HCT116 (cell line): ENCODE measurements around the gene ZFP1. TPM values are rescaled to one million over a fixed set of nuclear protein-coding genes. Genes with fewer than 3 reads are reported as not detected.

Source experiments
- ATAC-seq: fragments of 200-7000 bp; cut with Tn5 transposase; 2 replicates; pipeline ENCODE4 v1.9.1; 2020; ENCODE audit warnings: mild to moderate bottlenecking, moderate library complexity
- BruUV-seq: library from RNA; stranded (reverse); fragments of 400-500 nt; replicated peaks from 2 replicates; lab custom pipeline; 2021; lab: Mats Ljungman, UMichigan
- CTCF ChIA-PET: fragments of 300-600 bp; sonication (Branson Sonifier 250); formaldehyde crosslinking; loops from one replicate; lab custom pipeline; 2021; ENCODE audit warnings: antibody characterized with exemption; lab: Charles Lee
- POLR2A ChIA-PET: fragments of 300-600, 350-600 bp; sonication (Branson Sonifier 250); formaldehyde crosslinking; loops from one replicate; lab custom pipeline; 2021; ENCODE audit warnings: antibody characterized with exemption; lab: Charles Lee
- RAD21 ChIA-PET, 2 experiments: fragments of 300-600 bp; sonication (Branson Sonifier 250); formaldehyde crosslinking; loops; one replicate each; lab custom pipeline; 2023; ENCODE audit warnings: low total read pairs in 2 of 2; ENCODE audit not compliant: uncharacterized antibody in 2 of 2, unreplicated experiment in 2 of 2, low non-redundant PET in 1 of 2; lab: Charles Lee
- DNase-seq: peaks from one replicate; pipeline ENCODE4 v3.0.0-alpha.2; 2010; ENCODE audit warnings: low read depth, low spot score
- H2AFZ ChIP-seq: fragments of 200-600 bp; shearing (Covaris generic), sonication (generic); 2 replicates; pipeline ENCODE4 v1.6.1; 2017; ENCODE audit warnings: low read depth, mixed run types, mixed read lengths, antibody characterized with exemption, low read length; ENCODE audit not compliant: poor library complexity, severe bottlenecking
- H3K27ac ChIP-seq: 2 replicates; pipeline ENCODE4 v1.5.1; 2012; ENCODE audit warnings: low read depth, low read length
- H3K27me3 ChIP-seq: fragments of 200-600 bp; sonication (generic); 2 replicates; pipeline ENCODE4 v1.6.1; 2016; ENCODE audit warnings: mixed run types, low read length, mixed read lengths; ENCODE audit not compliant: insufficient read depth
- H3K36me3 ChIP-seq, 2 experiments: fragments of 200-500 bp in 1 of 2; fragments of 200-600 bp in 1 of 2; sonication (Bioruptor generic) in 1 of 2; sonication (generic) in 1 of 2; 2 replicates each; pipeline versions ENCODE4 v1.5.1 to v1.6.1; 2014 to 2016; ENCODE audit warnings: low read length in 2 of 2, inconsistent platforms in 1 of 2, mixed read lengths in 1 of 2, mixed run types in 1 of 2; ENCODE audit not compliant: insufficient read depth in 2 of 2, control insufficient read depth in 1 of 2
- H3K4me1 ChIP-seq, 2 experiments: fragments of 200-600 bp in 1 of 2; sonication (generic) in 1 of 2; 2 replicates each; pipeline versions ENCODE4 v1.5.1 to v1.6.1; 2012 to 2017; ENCODE audit warnings: low read length in 2 of 2, inconsistent platforms in 1 of 2, mild to moderate bottlenecking in 1 of 2, mixed read lengths in 1 of 2, mixed run types in 1 of 2, moderate library complexity in 1 of 2; ENCODE audit not compliant: insufficient read depth in 2 of 2, control insufficient read depth in 1 of 2
- H3K4me2 ChIP-seq: fragments of 200-600 bp; sonication (generic); 2 replicates; pipeline ENCODE4 v1.6.1; 2017; ENCODE audit warnings: mixed run types, low read length, mixed read lengths
- H3K4me3 ChIP-seq, 2 experiments: fragments of 200-600 bp in 1 of 2; sonication (generic) in 1 of 2; replicated peaks in 1 of 2; 2 replicates each; pipeline ENCODE4 v1.5.1; 2011 to 2016; ENCODE audit warnings: low read length in 2 of 2, control low read depth in 1 of 2, low read depth in 1 of 2, mild to moderate bottlenecking in 1 of 2, mixed read lengths in 1 of 2, mixed run types in 1 of 2
- H3K79me2 ChIP-seq: fragments of 200-600 bp; sonication (generic); 2 replicates; pipeline ENCODE4 v1.6.1; 2017; ENCODE audit warnings: mild to moderate bottlenecking, mixed run types, low read length, moderate library complexity, mixed read lengths; ENCODE audit not compliant: insufficient read depth
- H3K9ac ChIP-seq: fragments of 200-600 bp; sonication (generic); 2 replicates; pipeline ENCODE4 v1.6.1; 2016; ENCODE audit warnings: low read length, mixed read lengths
- H3K9me2 ChIP-seq: fragments of 200-600 bp; sonication (generic), shearing (Covaris generic); 2 replicates; pipeline ENCODE4 v1.6.1; 2017; ENCODE audit warnings: mixed run types, mild to moderate bottlenecking, moderate library complexity; ENCODE audit not compliant: insufficient read depth
- H3K9me3 ChIP-seq, 2 experiments: fragments of 200-500 bp in 1 of 2; fragments of 200-600 bp in 1 of 2; sonication (Bioruptor generic) in 1 of 2; sonication (generic) in 1 of 2; 2 replicates each; pipeline ENCODE4 v1.6.1; 2014 to 2017; ENCODE audit warnings: low read length in 2 of 2, mixed read lengths in 2 of 2, inconsistent platforms in 1 of 2, low read depth in 1 of 2, mild to moderate bottlenecking in 1 of 2, mixed run types in 1 of 2, moderate library complexity in 1 of 2; ENCODE audit not compliant: control insufficient read depth in 1 of 2, insufficient read depth in 1 of 2
- H4K20me1 ChIP-seq: fragments of 200-600 bp; sonication (generic), shearing (Covaris generic); 2 replicates; pipeline ENCODE4 v1.6.1; 2017; ENCODE audit warnings: mixed run types, mild to moderate bottlenecking, moderate library complexity; ENCODE audit not compliant: insufficient read depth
- ATF3 ChIP-seq: IDR thresholded peaks from 2 replicates; pipeline ENCODE4 v1.6.1; 2012
- CEBPB ChIP-seq: IDR thresholded peaks from 2 replicates; pipeline ENCODE4 v1.6.1; 2012; ENCODE audit warnings: low read depth
- CTCF ChIP-seq, 3 experiments: fragments of 200-600 bp in 1 of 3; sonication (generic) in 1 of 3; IDR thresholded peaks in 2 of 3; conservative IDR thresholded peaks in 1 of 3; 2 replicates each; pipeline ENCODE4 v1.5.1; 2012 to 2017; ENCODE audit warnings: low read depth in 2 of 3, low read length in 2 of 3, antibody characterized with exemption in 1 of 3, borderline replicate concordance in 1 of 3, control low read depth in 1 of 3, mild to moderate bottlenecking in 1 of 3, mixed read lengths in 1 of 3, mixed run types in 1 of 3, moderate library complexity in 1 of 3; ENCODE audit not compliant: insufficient read depth in 1 of 3
- EGR1 ChIP-seq: IDR thresholded peaks from 2 replicates; pipeline ENCODE4 v1.6.1; 2012; ENCODE audit warnings: low read depth
- EZH2 ChIP-seq: fragments of 200-600 bp; sonication (generic); IDR thresholded peaks from 2 replicates; pipeline ENCODE4 v1.6.1; 2017; ENCODE audit warnings: antibody characterized with exemption, mixed run types
- FOSL1 ChIP-seq: IDR thresholded peaks from 2 replicates; pipeline ENCODE4 v1.6.1; 2012; ENCODE audit warnings: low read depth
- JUND ChIP-seq: IDR thresholded peaks from 2 replicates; pipeline ENCODE4 v1.6.1; 2012
- POLR2A ChIP-seq: IDR thresholded peaks from 2 replicates; pipeline ENCODE4 v1.7.0; 2011; ENCODE audit warnings: borderline replicate concordance; ENCODE audit not compliant: insufficient read depth, insufficient read length; ENCODE audit errors: extremely low read depth
- POLR2AphosphoS5 ChIP-seq: IDR thresholded peaks from 2 replicates; pipeline ENCODE4 v1.6.1; 2011; ENCODE audit warnings: mild to moderate bottlenecking, low read depth, low read length, moderate library complexity
- RAD21 ChIP-seq: IDR thresholded peaks from 2 replicates; pipeline ENCODE4 v1.6.1; 2012; ENCODE audit warnings: low read depth, mild to moderate bottlenecking
- SP1 ChIP-seq: IDR thresholded peaks from 2 replicates; pipeline ENCODE4 v1.6.1; 2012; ENCODE audit warnings: low read depth
- SRF ChIP-seq: IDR thresholded peaks from 2 replicates; pipeline ENCODE4 v1.6.1; 2012; ENCODE audit warnings: low read depth
- ZBTB33 ChIP-seq: IDR thresholded peaks from 2 replicates; pipeline ENCODE4 v1.6.1; 2011; ENCODE audit warnings: mild to moderate bottlenecking, low read length, moderate library complexity; ENCODE audit not compliant: insufficient replicate concordance; ENCODE audit errors: extremely low read depth
- ZFX ChIP-seq: fragments of 450-650 bp; IDR thresholded peaks from 2 replicates; pipeline ENCODE4 v1.6.1; 2017
- intact Hi-C: fragments of 100-400 bp; cut with micrococcal nuclease; formaldehyde crosslinking; loops from 2 replicates; pipeline ENCODE4 v1.10.0; 2022
- total RNA-seq: library from RNA; stranded (reverse); gene quantifications from one replicate; pipeline ENCODE4 v1.2.1, GENCODE V29; 2021; ENCODE audit not compliant: unreplicated experiment
- TF ChIP-seq, protein P1 (sequence below): IDR thresholded peaks from 2 replicates; pipeline ENCODE4 v1.6.1; 2012

The ZFP1 gene
- total RNA-seq, 1 experiment from 2014 or later, result 12.8 TPM

DNA sequence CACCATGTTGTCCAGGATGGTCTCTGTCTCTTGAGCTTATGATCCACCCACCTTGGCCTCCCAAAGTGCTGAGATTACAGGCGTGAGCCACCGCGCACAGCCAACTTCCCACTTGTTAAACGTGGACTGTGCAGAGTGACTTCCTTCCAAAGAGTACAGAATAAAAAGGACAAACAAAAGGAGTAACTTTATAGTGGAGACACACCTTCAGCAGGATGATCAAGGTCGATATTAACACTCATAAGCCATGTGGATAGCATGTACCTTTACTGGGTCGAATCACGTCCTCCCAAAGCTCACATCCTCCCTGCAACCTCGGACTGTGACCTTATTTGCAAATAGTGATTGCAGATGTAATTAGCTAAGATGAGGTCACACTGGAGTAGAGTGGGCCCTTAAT, 10.1 kb upstream of the ZFP1 start:
- TF ChIP-seq ATF3 (no peak), POLR2A (no peak), SRF (no peak), SP1 (no peak), RAD21 (no peak), CTCF (IDR thresholded peaks at IDR 0.05 in 2 of 3, conservative IDR thresholded peaks at IDR 0.05 in 1 of 3; ENCODE audit: borderline replicate concordance in 1 of 3, insufficient read depth in 1 of 3, low read depth in 2 of 3, low read length in 2 of 3) (no peak), EZH2 (no peak), EGR1 (no peak), JUND (no peak)
- TF ChIP-seq, protein P1, sequence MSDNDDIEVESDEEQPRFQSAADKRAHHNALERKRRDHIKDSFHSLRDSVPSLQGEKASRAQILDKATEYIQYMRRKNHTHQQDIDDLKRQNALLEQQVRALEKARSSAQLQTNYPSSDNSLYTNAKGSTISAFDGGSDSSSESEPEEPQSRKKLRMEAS, result no peak
- Histone ChIP-seq H2AFZ (no peak overlapping the region), H3K27ac (no peak overlapping the region), H3K9me2 (no peaks in the 10 kb centered on the region), H3K79me2 (no peaks in the 10 kb centered on the region), H3K9me3 (no peaks in the 10 kb centered on the region), H3K27me3 (no peaks in the 10 kb centered on the region), H3K4me3 (no peak overlapping the region), H3K4me1 (no peaks in the 10 kb centered on the region), H4K20me1 (no peaks in the 10 kb centered on the region), H3K9ac (no peak overlapping the region), H3K4me2 (no peak overlapping the region), H3K36me3 (no peaks in the 10 kb centered on the region)
- no TSS peak for BruUV-seq
- POLR2A ChIA-PET, result no interaction called here
- intact Hi-C loops, result no loop called here
- RAD21 ChIA-PET, result no interaction called here
- DNase-seq (no peak), ATAC-seq (no peak)
- CTCF ChIA-PET, result no interaction called here

GRCh38 chr16:75138636-75139035, 9.7 kb upstream of the ZFP1 start:
- H3K9ac ChIP-seq, result no peak overlapping the region
- no peaks in the 10 kb centered on the region for H3K36me3 ChIP-seq
- no peak for DNase-seq
- no peaks in the 10 kb centered on the region for H3K9me2 ChIP-seq
- no peaks in the 10 kb centered on the region for H3K79me2 ChIP-seq
- ATAC-seq, result no peak
- no peaks in the 10 kb centered on the region for H4K20me1 ChIP-seq
- no peak overlapping the region for H3K4me3 ChIP-seq
- no TSS peak for BruUV-seq
- no peaks in the 10 kb centered on the region for H3K9me3 ChIP-seq
- intact Hi-C loops, result no loop called here
- TF ChIP-seq RAD21 (no peak), CEBPB (no peak), POLR2AphosphoS5 (no peak), ZBTB33 (no peak), EZH2 (no peak), FOSL1 (no peak), CTCF (IDR thresholded peaks at IDR 0.05 in 2 of 3, conservative IDR thresholded peaks at IDR 0.05 in 1 of 3; ENCODE audit: borderline replicate concordance in 1 of 3, insufficient read depth in 1 of 3, low read depth in 2 of 3, low read length in 2 of 3) (no peak), ZFX (no peak)
- no peak overlapping the region for H3K27ac ChIP-seq
- no peak overlapping the region for H2AFZ ChIP-seq
- ChIA-PET CTCF (no interaction called here), POLR2A (no interaction called here), RAD21 (no interaction called here)
- H3K4me2 ChIP-seq, result no peak overlapping the region
- H3K27me3 ChIP-seq, result no peaks in the 10 kb centered on the region
- H3K4me1 ChIP-seq, result no peaks in the 10 kb centered on the region
